Measurements from ENCODE around the gene FAM13C.

DNA sequence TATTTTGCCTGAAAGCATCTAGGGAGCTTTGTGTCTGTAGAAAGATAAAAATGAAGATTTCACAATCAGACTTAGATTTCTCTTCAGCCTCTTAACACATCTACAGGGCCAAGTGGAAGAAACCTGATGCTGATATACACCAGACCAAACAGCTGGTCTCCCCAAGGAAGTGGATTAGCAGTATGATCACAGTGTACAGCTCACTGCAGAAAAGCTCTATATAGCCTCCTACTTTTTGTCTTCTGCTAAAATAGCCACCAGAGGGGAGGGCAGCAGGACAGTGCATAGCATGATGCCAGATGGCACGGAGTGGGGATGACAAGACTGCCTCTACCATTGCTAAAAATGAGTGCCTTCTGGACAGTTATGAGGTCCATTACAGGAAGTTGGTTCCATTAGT, 16.0 kb downstream of the FAM13C start:
- TF ChIP-seq POLR2AphosphoS5 (IDR thresholded peaks at IDR 0.05; ENCODE audit: low read depth, low read length) (no peak), POLR2A (IDR thresholded peaks at IDR 0.05; ENCODE audit: low read depth, low read length) (no peak), SPI1 (IDR thresholded peaks at IDR 0.05; ENCODE audit: low read depth, low read length) (no peak)

Data from GM12891 (cell line).